Sigmoid colon (tissue), 7 donors: Measurements from ENCODE around the gene ZFTA. TPM values are rescaled to one million over a fixed set of nuclear protein-coding genes. Genes with fewer than 3 reads are reported as not detected.

Experiments
- DNase-seq: peaks from one replicate; pipeline ENCODE4 v3.0.0-alpha.2; 2019
- H3K27ac ChIP-seq, 4 donors: fragments of 200-600 bp; sonication (generic); one replicate each; pipeline ENCODE4 v1.5.1; 2016 to 2019; ENCODE audit warnings: mild to moderate bottlenecking in 1 of 4
- H3K27me3 ChIP-seq, 3 donors: fragments of 200-600 bp; sonication (generic); one replicate each; pipeline ENCODE4 v1.5.1; 2019; ENCODE audit warnings: mild to moderate bottlenecking in 1 of 3
- H3K36me3 ChIP-seq, 4 donors: fragments of 200-600 bp; sonication (generic); one replicate each; pipeline ENCODE4 v1.5.1; 2016 to 2019
- H3K4me1 ChIP-seq, 4 donors: fragments of 200-600 bp; sonication (generic); one replicate each; pipeline ENCODE4 v1.5.1; 2017 to 2019
- H3K4me3 ChIP-seq, 4 donors: fragments of 200-600 bp; sonication (generic); one replicate each; pipeline ENCODE4 v1.5.1; 2017 to 2019; ENCODE audit warnings: mild to moderate bottlenecking in 2 of 4, moderate library complexity in 1 of 4
- H3K9me3 ChIP-seq, 4 donors: fragments of 200-600 bp in 3 of 4; sonication (generic) in 3 of 4; one replicate each; pipeline versions ENCODE4 v1.5.1 to v1.6.1; 2013 to 2019
- EP300 ChIP-seq, 4 donors: sonication (generic); formaldehyde crosslinking; IDR thresholded peaks; one replicate each; pipeline ENCODE4 v1.6.1; 2017; ENCODE audit warnings: antibody characterized with exemption in 4 of 4
- POLR2A ChIP-seq, 2 donors: fragments of 450-650 bp; IDR thresholded peaks; one replicate each; pipeline ENCODE4 v1.6.1; 2016; ENCODE audit warnings: antibody characterized with exemption in 2 of 2, mild to moderate bottlenecking in 2 of 2, moderate library complexity in 2 of 2
- POLR2AphosphoS5 ChIP-seq, 4 donors: sonication (generic); formaldehyde crosslinking; IDR thresholded peaks; one replicate each; pipeline ENCODE4 v1.6.1; 2017; ENCODE audit warnings: antibody characterized with exemption in 4 of 4
- WGBS, 2 donors: extraction: QIAGEN DNeasy Blood & Tissue Kit; methylation state at CpG; one replicate each; pipeline ENCODE4 v1.1.7; 2013; 5-methylcytosine and 5-hydroxymethylcytosine counted together
- intact Hi-C: fragments of 100-400 bp; cut with DNase I; formaldehyde crosslinking; loops from one replicate; pipeline ENCODE4 v1.15.1; 2023
- polyA plus RNA-seq, 3 donors: library from polyadenylated mRNA; stranded (reverse); fragments of 200-250 nt; gene quantifications; one replicate each; pipeline ENCODE4 v1.2.3, GENCODE V29; 2013
- total RNA-seq, 4 donors: library from RNA; depleted of rRNA; stranded (reverse); fragments of >200 nt; gene quantifications; one replicate each; pipeline ENCODE4 v1.1.0, GENCODE V29; 2016
- TF ChIP-seq, protein P1 (sequence below), 4 experiments: fragments of 450-650 bp in 3 of 4; fragments of 200-600 bp in 1 of 4; IDR thresholded peaks; one replicate each; pipeline ENCODE4 v1.5.1; 2016 to 2019; ENCODE audit warnings: antibody characterized with exemption in 4 of 4, mild to moderate bottlenecking in 3 of 4, moderate library complexity in 2 of 4
- donor health status: healthy with polysubstance abuse.
- donor health status: Bipolar disorder and iron deficiency.
- donor health status: healthy.

ZFTA gene
- total and polyA plus RNA-seq, 7 donors, result 0.69 to 20.4 (median 11.1) TPM

DNA sequence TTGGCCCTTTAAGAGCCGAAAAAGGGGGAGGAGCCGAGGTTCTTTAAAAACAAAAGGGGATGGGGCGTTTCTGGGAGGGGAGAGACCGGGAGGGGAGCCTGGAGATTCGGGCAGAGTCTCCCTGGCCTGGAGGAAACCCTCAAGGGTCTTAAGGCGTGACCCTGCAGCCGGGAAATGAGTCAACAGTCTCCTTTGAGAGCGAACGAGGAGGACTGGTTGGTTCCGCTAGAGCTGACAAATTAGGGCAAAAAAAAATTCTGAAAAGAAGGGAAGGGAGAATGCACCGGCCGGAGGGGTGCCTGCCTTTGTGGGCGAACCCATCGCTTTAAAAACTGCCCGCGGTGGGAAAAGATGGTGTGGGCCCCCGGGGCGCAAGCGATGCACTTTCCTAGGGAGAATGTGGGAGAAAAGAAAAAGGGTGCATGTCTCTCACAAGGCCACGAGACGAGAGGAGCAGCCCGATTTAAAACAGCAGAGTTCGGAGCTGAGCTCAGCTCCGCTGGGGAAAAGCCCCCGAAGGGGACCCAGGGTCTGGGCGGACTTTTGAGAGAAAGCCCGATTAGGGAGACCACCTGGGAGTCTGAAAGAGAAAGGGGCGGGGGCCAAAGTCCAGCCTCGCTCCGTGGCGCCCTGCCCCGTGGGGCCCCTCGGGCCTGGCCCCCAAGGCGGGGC, 874 bp downstream of the ZFTA start:
- no peak for TF ChIP-seq EP300 (IDR thresholded peaks at IDR 0.05)
- TF ChIP-seq, protein P1, sequence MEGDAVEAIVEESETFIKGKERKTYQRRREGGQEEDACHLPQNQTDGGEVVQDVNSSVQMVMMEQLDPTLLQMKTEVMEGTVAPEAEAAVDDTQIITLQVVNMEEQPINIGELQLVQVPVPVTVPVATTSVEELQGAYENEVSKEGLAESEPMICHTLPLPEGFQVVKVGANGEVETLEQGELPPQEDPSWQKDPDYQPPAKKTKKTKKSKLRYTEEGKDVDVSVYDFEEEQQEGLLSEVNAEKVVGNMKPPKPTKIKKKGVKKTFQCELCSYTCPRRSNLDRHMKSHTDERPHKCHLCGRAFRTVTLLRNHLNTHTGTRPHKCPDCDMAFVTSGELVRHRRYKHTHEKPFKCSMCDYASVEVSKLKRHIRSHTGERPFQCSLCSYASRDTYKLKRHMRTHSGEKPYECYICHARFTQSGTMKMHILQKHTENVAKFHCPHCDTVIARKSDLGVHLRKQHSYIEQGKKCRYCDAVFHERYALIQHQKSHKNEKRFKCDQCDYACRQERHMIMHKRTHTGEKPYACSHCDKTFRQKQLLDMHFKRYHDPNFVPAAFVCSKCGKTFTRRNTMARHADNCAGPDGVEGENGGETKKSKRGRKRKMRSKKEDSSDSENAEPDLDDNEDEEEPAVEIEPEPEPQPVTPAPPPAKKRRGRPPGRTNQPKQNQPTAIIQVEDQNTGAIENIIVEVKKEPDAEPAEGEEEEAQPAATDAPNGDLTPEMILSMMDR (IDR thresholded peaks at IDR 0.05), result peak in 1 of 4 experiments; percentile 18
- peak in 3 of 4 donors; percentile 42 to 64 (median 58) for TF ChIP-seq POLR2AphosphoS5 (IDR thresholded peaks at IDR 0.05)
- peak; percentile 7 to 35 for TF ChIP-seq POLR2A (IDR thresholded peaks at IDR 0.05)
- no peaks in the 10 kb centered on the region for H3K9me3 ChIP-seq
- no peaks in the 10 kb centered on the region for H3K36me3 ChIP-seq
- H3K4me3 ChIP-seq, result peak overlapping the region; percentile 72 to 95 (median 90)
- H3K4me1 ChIP-seq, result peaks cover 0 to 60% (median 53%) of the 10 kb centered on the region in 4 donors
- H3K27ac ChIP-seq, result peak overlapping the region; percentile 86 to 94 (median 91)
- no peaks in the 10 kb centered on the region for H3K27me3 ChIP-seq
- intact Hi-C loops, result loop anchor here (2.0 to 10.0 kb wide), 3 partner anchors 69 to 983 kb away; partner anchors contain the start of genes NAA40 and TMEM179B
- peak; percentile 85 for DNase-seq
- 0 to 1% methylated on average over 34 of the region's 34 CpGs for WGBS, 2 donors

DNA sequence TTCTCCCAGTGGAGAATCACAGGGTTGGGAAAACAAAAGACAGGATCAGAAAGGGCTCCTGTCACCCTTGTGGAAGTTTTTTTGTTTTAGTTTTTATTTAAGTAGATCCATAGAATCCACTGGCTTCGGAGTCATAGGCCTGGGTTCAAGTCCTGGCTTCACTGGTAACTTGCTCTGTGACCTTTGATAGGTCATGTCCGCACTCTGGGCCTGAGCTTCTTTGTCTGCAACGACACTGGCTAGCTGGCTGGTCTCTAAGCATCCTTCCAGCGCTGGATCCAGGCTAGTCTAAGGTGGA, 1.4 kb downstream of the ZFTA start:
- WGBS, 2 donors, result 15 to 19% methylated on average over 4 of the region's 4 CpGs
- no peak for DNase-seq
- Histone ChIP-seq H3K4me1 (peaks cover 0 to 65% (median 56%) of the 10 kb centered on the region in 4 donors), H3K27me3 (no peaks in the 10 kb centered on the region), H3K4me3 (peak overlapping the region; percentile 72 to 95 (median 90)), H3K9me3 (no peaks in the 10 kb centered on the region), H3K27ac (peak overlapping the region; percentile 86 to 94 (median 91)), H3K36me3 (no peaks in the 10 kb centered on the region)
- intact Hi-C loops, result loop anchor here (2.0 to 10.0 kb wide), 2 partner anchors 70 to 982 kb away; partner anchors contain the start of gene TMEM179B
- TF ChIP-seq POLR2A (IDR thresholded peaks at IDR 0.05) (no peak), EP300 (IDR thresholded peaks at IDR 0.05) (no peak), POLR2AphosphoS5 (IDR thresholded peaks at IDR 0.05) (no peak)
- TF ChIP-seq, protein P1 (IDR thresholded peaks at IDR 0.05), result no peak

DNA sequence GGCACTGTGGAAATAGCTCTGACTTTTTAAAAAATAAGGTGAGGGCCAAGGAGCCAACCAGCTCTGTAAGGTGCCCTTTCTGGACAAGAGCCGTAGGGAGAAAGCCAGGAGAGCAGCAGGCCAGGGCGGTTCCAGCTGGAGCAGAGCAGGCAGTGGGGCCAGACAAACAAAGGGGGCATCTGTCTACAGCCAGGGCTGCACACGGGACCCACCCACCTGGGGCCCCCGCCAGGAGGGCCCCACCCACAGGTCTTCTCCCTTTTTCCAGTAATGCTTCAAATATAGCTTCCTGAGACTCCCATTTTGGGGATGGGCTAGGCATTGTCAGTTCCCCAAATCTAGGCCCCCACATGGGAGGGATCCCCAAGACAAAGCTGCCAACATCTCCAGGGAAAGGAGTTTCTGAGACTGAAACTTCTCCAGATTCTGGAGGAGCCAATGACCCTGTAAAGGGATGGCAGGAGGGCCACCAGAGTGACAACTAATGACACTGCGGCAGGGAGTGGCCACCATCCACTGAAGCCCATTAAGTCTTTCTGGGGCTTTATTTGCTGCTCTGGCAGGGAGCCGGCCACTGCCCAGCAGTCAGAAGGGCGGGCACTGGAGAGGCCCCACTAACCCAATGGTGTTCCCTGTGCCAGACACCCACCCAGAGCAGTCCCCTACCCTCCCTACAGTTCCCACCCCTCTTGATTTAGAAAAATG, 1.9 kb downstream of the ZFTA start:
- H3K4me1 ChIP-seq, result peaks cover 0 to 70% (median 62%) of the 10 kb centered on the region in 4 donors
- DNase-seq, result no peak
- WGBS, 2 donors, result 30 to 61% methylated on average over 7 of the region's 7 CpGs
- intact Hi-C loops, result loop anchor here (2.0 to 10.0 kb wide), 2 partner anchors 70 to 982 kb away; partner anchors contain the start of gene TMEM179B
- no peaks in the 10 kb centered on the region for H3K36me3 ChIP-seq
- H3K27ac ChIP-seq, result peak overlapping the region; percentile 86 to 94 (median 91)
- peak overlapping the region in 3 of 4 donors; percentile 72 to 94 (median 87) for H3K4me3 ChIP-seq
- no peak for TF ChIP-seq POLR2A (IDR thresholded peaks at IDR 0.05)
- TF ChIP-seq EP300 (IDR thresholded peaks at IDR 0.05), result no peak
- TF ChIP-seq, protein P1 (IDR thresholded peaks at IDR 0.05), result no peak
- no peak for TF ChIP-seq POLR2AphosphoS5 (IDR thresholded peaks at IDR 0.05)
- H3K9me3 ChIP-seq, result no peaks in the 10 kb centered on the region
- H3K27me3 ChIP-seq, result no peaks in the 10 kb centered on the region

DNA sequence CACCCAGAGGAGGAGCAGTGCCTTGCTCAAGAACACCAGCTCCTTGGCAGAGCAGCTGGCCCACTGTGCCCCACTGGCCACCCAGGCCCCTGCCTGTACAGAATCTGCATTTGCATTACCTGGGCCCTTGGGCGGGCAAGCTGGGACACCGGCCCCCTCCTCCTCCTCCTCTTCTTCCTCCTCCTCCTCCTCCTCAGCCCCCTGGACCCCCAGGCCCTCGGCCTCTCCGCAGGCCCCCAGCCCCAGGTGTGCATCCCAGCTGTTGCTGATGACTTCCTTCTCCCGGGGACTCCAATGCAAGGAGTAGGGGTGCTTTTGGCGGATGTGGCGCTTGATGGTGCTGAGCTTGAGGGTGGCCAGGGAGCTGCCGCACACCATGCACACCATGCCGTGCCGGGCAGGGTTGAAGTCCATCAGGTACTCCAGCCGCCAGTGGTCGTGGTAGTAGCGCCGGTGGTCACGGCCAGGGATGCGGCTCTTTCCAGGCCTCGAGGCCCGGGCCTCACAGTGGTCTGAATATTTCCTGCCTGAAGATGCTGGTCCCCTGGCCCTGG, 2.8 kb downstream of the ZFTA start:
- H3K4me3 ChIP-seq, result no peak overlapping the region
- peaks cover 0 to 76% (median 66%) of the 10 kb centered on the region in 4 donors for H3K4me1 ChIP-seq
- TF ChIP-seq POLR2A (IDR thresholded peaks at IDR 0.05) (no peak), POLR2AphosphoS5 (IDR thresholded peaks at IDR 0.05) (no peak), EP300 (IDR thresholded peaks at IDR 0.05) (no peak)
- TF ChIP-seq, protein P1 (IDR thresholded peaks at IDR 0.05), result no peak
- no peaks in the 10 kb centered on the region for H3K9me3 ChIP-seq
- WGBS, 2 donors, result 53 to 78% methylated on average over 18 of the region's 18 CpGs
- intact Hi-C loops, result loop anchor here (2.0 to 10.0 kb wide), 2 partner anchors 71 to 981 kb away; partner anchors contain the start of gene TMEM179B
- peak overlapping the region; percentile 86 to 94 (median 91) for H3K27ac ChIP-seq
- H3K27me3 ChIP-seq, result no peaks in the 10 kb centered on the region
- no peaks in the 10 kb centered on the region for H3K36me3 ChIP-seq
- no peak for DNase-seq
